SK-N-SH treated with all-trans-retinoic acid at 6 μM for 48 hours (cell line): ENCODE measurements around the gene DDX27.

Source experiments
- GLIS3 ChIP-seq: fragments of 250-450 bp; sonication (Bioruptor Pico); IDR thresholded peaks from 2 replicates; pipeline ENCODE4 v1.5.0; 2020; ENCODE audit warnings: mild to moderate bottlenecking, moderate library complexity
- RARB ChIP-seq: fragments of 250-450 bp; sonication (Bioruptor Pico); IDR thresholded peaks from 2 replicates; pipeline ENCODE4 v1.8.0; 2021; ENCODE audit warnings: mild to moderate bottlenecking, moderate library complexity
- TCF4 ChIP-seq: fragments of 250-450 bp; sonication (Bioruptor Pico); IDR thresholded peaks from 2 replicates; pipeline ENCODE4 v1.8.0; 2021; ENCODE audit warnings: mild to moderate bottlenecking, moderate library complexity, borderline replicate concordance
- ZFP3 ChIP-seq: fragments of 250-450 bp; sonication (Bioruptor Pico); IDR thresholded peaks from 2 replicates; pipeline ENCODE4 v1.5.0; 2020; ENCODE audit warnings: mild to moderate bottlenecking, moderate library complexity
- ZFP30 ChIP-seq: fragments of 450-650 bp; formaldehyde crosslinking; IDR thresholded peaks from 2 replicates; pipeline ENCODE4 v1.5.0; 2022; ENCODE audit warnings: mild to moderate bottlenecking, moderate library complexity
- ZNF70 ChIP-seq: fragments of 450-650 bp; formaldehyde crosslinking; IDR thresholded peaks from 2 replicates; pipeline ENCODE4 v1.5.0; 2020; ENCODE audit warnings: mild to moderate bottlenecking, moderate library complexity
- TF ChIP-seq, protein P1 (sequence below): fragments of 250-450 bp; sonication (Bioruptor Pico); IDR thresholded peaks from 2 replicates; pipeline ENCODE4 v1.8.0; 2020; ENCODE audit warnings: mild to moderate bottlenecking, moderate library complexity, borderline replicate concordance

DNA sequence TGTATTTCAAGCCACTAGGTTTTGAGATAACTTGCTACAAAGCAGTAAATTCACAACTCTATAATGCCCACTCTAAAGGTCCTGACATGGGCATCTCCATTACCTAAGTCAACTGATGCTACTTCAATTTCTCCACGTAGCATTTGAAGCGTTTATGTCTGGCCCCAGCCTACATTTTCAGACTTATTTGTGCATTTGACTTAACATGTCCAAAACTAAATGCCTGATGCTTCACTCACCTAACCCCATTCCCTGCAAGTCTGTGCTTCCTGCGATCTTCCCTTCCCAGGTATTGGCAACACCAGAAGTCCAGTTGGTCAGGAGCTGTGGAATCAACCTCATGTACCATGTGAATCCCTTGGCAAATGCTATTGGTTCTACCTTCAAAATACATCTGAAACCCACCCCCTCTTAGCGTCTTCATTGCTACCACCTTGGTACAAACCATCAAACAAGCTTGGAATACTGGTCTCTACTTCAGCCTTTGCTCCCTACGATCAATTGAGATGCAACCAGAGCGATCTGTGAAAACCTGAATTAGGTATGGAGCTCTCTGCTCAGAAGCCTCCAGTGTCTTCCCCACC is 71.5 kb downstream of the DDX27 start:
- TF ChIP-seq GLIS3: no peak
- no peak for TF ChIP-seq RARB
- TF ChIP-seq, protein P1, sequence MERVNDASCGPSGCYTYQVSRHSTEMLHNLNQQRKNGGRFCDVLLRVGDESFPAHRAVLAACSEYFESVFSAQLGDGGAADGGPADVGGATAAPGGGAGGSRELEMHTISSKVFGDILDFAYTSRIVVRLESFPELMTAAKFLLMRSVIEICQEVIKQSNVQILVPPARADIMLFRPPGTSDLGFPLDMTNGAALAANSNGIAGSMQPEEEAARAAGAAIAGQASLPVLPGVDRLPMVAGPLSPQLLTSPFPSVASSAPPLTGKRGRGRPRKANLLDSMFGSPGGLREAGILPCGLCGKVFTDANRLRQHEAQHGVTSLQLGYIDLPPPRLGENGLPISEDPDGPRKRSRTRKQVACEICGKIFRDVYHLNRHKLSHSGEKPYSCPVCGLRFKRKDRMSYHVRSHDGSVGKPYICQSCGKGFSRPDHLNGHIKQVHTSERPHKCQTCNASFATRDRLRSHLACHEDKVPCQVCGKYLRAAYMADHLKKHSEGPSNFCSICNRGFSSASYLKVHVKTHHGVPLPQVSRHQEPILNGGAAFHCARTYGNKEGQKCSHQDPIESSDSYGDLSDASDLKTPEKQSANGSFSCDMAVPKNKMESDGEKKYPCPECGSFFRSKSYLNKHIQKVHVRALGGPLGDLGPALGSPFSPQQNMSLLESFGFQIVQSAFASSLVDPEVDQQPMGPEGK (CRISPR knock-in tag): no peak
- no peak for TF ChIP-seq ZNF70 (CRISPR knock-in tag)
- TF ChIP-seq ZFP3 (CRISPR knock-in tag): no peak
- no peak for TF ChIP-seq ZFP30 (CRISPR knock-in tag)
- TF ChIP-seq TCF4: no peak
